Measurements from ENCODE around the gene PPIL1.

PPIL1 gene

DNA sequence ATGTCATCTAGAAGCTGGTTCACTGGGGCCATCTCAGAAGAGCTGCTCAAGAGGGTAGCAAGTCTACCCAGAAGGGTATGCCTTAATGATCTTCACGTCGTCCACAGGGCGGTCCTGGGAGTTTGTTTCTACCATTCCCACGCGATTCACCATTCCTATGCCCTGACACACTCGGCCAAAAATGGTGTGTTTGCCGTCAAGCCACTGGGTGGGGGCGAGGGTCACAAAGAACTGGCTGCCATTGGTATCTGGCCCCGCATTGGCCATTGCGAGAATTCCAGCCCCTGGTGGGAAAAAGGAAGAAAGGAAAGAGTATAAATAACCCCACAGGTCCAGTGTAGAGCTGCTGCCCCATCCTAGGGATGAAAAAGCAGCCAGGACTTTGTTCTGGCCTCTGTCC, 18.9 kb downstream of the PPIL1 start:
- DNase-seq (ENCODE audit: low read depth, low spot score): no peak

DNA sequence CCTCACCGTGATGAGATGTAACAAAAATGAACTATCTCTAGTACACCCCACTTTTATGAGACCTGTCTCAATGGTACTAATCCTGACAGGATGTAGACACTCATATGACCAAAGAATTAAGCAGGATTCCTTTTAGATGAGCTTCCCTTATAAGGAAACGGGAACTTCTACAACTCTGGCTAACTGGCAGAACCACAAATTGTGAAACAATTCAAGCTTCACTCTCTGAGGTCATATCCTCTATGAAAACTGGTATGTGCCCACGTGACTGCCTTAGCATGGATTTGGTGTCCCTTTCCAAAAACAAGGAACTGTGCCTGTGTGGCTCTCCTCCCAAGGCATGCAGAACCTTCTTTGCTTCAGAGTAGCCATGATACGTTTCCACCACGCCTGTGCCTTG, 21.3 kb downstream of the PPIL1 start:
- no peak for DNase-seq (ENCODE audit: low read depth, low spot score)

DNA sequence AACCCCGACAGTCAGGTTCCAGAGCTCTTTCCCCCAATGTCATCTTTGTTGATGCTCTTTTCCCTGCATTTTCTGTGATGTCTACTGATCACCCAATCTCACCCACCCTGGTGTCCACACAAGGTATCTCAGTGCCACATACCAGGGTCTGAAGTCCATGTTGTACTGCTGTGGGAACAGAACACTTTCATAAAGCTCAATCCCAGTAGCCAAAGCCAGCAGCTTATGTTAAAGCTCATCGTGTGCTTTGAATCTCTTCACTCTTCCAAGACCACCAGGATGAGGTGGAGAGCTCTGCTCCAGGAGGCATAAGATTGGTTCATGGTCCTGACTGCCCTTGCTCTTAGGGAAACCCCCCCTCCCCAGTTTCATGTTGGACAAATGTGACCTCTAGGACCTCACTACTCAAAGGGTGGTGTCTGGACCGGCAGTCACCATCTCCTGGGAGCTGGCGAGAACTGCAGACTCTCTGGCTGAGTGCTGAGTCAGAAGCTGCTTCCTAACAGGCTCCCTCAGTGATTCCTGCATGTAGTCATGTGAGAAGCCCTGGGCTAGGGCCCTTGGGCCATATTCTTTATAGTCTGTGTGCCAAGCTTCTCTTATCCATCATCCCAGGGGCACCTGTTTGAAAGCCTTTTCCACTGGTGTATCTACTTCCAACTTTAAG, 22.0 kb downstream of the PPIL1 start:
- no peak for DNase-seq (ENCODE audit: low read depth, low spot score)

DNA sequence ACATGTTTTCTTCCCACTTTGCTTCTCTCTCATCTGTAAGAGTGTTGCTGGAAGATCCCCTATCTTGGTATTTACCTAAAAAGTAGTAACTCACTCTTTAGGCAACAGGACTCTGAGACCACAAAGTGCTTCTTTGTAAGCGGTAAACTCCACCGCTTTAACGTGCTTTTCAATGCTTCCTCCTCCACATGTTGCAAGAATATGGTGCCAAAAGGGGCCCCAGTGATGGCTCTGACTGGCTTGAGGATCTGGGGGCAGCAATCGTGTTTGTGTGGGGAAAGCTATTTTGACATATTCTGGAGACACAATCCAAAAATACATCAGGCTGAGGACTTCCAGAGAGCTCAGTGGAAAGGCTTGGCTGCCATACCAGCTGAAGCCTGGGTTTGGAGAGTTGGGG, 23.0 kb downstream of the PPIL1 start:
- no peak for DNase-seq (ENCODE audit: low read depth, low spot score)

DNA sequence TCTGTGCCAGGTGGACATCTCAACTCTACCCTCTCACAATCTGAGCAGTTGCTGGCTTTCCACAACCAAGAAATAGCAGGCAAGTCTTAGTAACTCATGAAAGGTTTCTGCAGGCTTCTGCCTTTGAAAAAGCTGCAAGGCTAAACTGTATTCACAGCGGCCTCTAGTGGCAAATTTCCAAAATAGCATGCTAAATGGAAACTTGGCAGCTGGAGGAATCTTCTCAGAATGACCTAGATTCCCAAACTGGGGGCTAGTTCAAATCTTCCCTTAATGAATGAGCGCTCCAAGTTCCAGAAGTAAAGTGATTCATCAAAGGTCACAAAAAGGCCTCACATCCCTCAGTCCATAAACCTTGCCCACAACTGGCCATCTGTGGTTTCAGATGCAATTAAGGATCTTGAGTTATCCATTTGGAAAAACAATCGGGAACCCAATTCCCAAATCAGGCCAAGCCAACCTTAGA, 23.4 kb downstream of the PPIL1 start:
- no peak for DNase-seq (ENCODE audit: low read depth, low spot score)

DNA sequence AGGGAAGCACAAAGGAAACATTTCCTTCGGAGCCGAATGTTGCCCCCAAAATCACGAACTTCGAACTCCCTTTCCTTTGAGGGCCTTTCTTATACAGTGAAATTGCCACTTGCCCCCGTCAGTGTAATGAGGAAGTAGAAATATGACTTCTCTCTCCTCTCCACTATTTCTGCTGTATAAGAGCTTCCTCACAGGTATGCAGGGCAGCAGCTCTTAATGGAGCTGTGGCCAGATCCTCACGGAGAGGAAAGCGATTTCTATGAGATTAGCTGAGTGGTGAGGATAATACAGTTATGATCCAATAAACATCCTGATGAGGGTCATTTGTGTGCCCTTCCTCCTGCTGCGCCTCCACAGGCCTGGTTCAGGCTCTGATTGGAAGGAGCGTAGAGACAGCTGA, 24.6 kb downstream of the PPIL1 start:
- no peak for DNase-seq (ENCODE audit: low read depth, low spot score)

DNA sequence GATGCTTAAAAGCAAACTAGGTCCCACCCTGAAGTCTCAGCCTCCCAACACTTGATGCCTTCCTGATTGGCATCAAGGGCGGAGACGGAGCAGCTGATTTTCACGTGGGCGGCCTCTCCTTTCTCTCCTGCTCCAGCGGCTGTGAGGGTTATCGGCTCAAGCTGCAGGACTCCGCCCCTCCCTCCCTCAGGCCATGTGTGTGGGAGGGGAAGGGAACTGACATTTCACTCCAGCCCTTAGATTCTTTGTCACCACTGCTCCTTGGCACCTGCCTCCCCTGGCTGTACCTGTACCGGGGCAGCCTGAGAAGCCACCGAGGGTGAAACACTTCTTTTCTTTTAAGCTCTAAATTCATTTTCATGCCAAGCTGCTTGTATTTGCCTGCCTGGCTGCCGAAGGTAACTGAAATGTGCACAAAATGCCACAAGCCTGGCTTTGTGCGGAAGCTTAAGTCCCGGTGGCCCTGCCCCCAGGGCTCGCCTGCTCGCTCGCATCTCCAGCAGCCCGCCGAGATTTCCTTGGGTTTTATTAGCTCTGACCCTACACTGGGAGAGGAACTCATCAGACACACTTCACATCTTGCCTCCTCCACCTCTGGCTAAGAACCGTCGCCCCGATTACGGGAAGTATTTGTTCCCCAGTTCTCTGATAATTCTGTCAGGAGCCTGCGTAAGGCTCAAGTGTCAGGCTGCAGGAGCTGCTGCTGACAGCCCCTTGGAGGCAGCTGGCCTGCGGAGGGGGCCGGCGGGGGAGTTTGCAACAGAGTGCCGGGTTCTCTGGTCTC, 25.8 kb downstream of the PPIL1 start:
- DNase-seq (ENCODE audit: low read depth, low spot score): no peak

DNA sequence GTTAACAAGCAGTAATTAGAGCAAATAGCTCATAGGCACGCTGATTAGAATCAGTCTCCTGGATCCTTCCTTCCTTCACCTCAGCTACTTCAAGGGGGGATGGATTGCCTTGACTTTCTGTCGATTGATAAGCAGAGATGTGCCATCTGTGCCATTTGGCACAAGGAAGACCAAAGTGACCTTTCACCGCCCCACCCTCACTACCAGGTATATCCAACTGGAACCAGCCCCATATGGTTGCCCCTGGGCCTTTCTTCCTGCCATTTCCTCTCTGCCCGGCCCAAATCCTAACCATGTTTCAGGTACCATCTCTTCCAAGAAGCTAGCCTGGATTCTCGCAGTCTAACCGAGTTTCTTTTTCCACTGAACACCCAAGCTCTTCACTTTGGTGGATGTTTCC, 26.6 kb downstream of the PPIL1 start:
- no peak for DNase-seq (ENCODE audit: low read depth, low spot score)

DNA sequence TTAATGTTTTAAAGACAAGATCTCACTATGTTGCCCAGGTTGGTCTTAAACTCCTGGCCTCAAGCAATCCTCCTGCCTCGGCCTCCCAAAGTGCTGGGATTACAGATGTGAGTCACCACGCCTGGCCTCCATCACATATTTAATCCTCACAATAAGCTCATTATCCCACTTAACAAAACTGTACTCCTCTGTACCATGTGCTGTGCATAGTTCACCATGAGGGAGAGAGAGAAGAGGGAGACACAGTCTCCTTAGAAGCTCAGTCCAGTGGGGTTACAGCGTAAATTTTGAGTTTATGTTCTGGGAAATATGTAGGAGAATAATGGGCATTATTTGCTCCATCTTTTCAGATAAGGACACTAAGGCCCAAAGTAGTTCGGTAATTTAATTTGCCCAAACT, 27.5 kb downstream of the PPIL1 start:
- no peak for DNase-seq (ENCODE audit: low read depth, low spot score)

DNA sequence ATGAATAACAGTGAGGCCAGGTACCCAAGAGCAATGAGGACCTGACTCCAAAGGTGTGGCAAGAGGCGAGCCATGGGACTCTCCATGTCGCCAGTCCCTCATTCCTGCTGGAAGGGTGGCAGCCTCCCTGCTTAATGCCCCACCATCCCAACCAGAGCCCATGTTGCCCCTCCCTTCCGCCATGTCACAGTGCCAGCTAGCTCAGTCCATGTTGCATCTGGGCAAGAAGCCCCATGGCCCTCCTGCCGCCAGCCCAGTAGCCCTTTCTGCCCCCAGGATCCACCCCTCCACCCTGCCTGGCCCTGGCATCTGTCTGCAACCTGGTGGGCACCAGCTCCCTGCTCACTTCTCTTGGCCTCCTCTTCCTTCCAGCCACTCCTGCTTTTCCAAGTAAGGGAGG, 29.4 kb downstream of the PPIL1 start:
- no peak for DNase-seq (ENCODE audit: low read depth, low spot score)

DNA sequence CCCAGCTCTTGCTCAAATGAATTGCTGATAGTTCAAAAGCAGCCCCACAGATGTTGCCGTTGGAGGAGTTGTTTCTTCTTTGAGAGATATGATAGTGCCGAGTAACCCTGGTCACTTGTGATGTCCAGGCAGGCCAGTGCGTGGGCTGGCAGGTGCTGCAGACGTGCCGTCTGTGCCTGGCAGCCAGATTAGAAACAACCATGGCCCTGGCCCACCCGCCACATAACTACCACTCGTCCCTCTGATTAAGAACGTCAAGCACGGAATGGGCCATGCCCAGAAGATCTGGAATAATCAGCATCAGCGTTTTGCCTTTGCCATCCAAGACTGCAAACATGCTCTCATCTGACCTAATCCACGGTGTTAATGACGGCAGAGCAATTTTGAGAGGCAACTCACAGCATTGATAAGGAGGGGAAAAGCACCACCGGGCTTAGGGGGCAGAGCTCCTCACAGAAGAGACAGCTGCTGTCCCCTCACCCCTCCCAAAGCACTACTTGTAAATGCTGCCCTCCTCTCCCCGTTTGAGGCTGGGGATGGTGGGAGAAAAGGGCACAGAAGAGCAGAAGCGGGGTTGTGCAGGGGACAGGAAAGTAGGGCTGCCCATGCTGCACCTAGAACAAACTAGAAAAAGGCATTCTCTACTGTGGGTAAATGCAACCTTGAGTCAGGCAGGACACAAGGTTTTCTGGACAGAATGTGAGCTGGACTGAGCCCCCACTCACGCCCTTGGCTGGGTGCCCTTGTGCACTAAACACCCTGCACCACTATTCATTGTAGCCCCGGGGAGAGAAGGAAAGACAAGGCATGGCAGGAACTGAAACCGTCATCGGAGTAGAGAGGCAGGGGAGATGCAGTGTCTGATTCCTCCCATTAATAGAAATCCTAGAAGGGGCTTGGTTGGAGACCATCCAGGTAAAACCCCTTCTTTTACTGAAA, 30.1 kb downstream of the PPIL1 start:
- DNase-seq (ENCODE audit: low read depth, low spot score): no peak

DNA sequence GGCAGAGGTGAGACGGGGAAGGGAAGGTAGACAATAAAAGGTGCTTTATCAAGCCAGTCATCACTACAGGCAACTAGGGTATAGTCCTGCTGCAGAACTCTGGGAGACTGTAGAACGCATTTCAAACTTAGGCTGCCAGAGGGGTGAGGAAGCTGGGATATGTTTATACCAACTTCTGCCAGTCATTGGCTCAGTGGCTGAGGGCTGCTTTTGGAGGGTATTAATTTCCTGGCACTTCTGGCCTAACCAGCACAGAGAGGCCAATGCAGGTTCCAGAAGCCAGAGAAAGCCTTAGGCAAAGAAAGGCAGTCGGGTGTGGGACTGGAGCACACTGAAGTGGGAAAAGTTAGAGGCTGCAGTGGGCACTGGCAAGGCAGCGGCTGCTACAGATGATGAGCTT, 31.4 kb downstream of the PPIL1 start:
- DNase-seq (ENCODE audit: low read depth, low spot score): no peak

DNA sequence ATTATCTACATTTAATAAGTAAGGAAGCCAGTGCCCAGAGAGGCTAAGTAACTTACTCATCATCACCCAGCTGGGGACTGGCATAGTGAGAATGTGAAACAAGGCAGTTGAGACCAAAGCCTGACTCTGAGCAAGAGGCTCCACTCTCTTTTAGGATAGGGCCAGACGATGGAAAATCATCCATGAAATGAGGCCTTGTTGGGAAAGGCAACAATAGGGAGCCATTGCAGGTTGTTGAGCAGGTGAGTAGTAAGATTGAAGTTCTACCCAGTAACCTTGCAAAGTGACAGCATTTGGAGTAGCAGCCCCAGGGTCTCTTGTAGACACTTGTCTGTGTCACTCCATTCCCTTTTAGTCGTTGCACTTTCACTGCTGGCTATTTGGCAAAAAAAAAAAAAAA, 32.8 kb downstream of the PPIL1 start:
- no peak for DNase-seq (ENCODE audit: low read depth, low spot score)

DNA sequence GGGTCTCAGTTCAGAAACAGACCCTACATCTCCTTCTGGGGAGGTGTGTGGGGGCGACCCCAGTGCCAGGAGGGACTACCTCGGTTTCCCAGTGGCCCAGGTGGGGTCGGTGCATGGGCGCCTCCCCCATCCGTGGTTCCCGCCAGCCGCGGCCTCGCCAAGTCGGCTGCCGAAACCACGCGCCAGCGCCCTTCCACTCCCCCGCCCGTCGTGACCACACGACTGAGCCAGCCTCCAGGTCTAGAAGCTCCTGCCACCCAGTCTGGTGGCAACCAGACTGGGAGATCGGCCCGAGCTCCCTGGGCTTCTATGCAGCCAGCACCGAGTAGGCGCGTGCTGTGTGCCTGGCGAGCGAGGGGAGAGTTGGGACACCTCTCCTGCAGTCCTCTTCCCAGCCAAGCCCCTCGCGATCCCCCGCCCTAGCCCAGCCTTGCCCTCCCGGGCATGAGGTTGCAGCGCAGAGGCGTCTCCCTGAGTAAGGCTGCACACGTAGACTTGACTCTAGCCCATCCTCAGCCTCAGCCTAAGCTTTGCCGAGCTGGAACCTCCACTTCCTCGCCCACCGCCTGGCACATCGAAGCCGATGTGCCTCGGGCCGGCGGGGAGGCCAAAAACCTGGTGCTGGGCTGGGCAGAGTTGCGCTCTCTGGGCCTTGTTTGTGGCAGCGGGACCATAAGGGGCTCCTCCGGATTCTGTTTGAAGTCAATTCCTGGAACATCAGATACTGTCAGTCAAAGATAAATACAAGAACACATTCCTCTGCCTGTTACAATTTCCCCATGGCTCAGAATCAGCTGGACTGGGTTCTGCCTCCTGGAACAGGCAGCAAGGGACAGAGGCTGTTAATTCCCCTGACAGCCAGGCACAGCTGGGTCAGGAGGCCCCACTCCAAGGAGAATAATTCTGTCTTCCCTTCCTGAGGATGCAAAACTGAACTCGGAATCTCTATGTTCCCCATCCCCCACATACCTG, 33.9 kb downstream of the PPIL1 start:
- DNase-seq (ENCODE audit: low read depth, low spot score): no peak

DNA sequence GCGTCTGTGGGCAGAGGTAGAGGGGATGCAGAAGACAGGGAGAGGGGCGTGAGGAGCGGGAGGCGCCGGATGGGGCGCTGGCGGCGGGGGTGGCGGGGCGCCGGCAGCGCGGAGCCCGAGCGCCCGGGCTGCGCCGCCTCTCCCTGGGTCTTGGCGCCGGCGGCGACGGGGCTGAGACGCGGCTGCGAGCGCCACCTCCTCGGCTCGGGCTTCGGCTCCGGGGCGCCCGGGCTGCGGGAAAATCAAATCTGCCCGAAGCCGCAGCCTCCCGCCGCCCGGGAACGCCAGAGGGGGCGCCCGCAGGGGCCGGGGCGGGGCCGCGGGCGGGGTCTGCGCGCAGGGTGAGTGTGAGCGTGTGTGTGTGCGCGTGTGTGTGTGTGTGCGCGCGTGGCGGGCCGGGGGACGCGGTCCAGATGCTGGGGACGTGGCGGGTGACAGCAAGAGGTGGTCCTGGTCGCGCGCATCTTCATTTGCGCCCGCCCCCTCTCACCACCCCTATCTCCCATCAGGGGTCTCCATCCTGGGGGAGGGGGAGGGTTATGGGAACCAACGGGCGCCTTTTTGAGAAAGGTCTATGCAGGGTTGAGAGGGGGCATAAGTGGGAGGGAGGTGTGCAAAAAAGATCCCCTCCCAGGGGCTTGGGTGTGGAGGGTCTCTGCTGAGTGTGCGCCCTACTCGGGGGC, 34.7 kb downstream of the PPIL1 start:
- no peak for DNase-seq (ENCODE audit: low read depth, low spot score)

DNA sequence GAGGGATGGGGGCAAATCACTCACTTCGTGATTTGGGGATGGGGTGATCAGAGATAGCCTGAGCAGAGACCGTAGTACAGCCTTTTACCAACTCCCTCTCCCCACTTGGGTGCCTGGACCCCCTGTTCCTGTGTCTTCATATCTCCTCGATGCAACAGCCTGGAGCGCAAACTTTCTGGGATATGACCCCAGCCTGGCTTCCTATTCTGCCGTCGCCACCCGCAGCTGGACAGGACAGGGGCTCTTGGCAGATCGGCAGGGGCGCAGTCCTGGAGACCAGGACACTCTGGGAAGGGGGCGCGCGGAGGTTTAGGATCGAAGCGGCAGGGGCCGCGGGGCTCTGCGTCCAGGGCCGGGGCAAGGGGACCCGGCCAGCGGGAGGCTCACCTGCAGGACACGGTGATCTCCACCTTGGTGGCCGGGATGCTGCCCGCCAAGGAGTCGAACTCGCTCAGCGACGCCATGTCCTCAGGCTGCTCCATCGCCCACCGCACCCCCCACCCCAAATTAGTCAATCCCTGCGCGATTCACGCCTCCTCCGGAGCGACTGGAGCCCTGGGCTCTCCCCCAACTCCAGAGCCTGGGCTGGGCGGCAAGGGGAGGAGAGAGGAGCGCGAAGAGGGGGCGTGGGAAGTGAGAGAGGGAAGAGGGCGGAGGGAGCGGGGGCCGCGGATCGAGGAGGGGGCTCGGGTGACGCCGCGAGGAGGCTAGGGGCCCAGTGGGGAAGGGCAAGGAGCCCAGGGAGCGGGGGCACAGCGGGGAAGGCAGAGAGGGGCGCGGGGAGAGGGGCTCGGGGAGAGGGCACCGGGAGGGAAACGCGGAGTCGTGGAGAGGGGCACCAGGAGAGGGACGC, 35.5 kb downstream of the PPIL1 start, which contains the start of gene CPNE5:
CPNE5 (minus strand) TSS at position 549 of the 853 bp plus-strand sequence; CDS start at position 482, 67 bp downstream.
- DNase-seq (ENCODE audit: low read depth, low spot score): no peak

DNA sequence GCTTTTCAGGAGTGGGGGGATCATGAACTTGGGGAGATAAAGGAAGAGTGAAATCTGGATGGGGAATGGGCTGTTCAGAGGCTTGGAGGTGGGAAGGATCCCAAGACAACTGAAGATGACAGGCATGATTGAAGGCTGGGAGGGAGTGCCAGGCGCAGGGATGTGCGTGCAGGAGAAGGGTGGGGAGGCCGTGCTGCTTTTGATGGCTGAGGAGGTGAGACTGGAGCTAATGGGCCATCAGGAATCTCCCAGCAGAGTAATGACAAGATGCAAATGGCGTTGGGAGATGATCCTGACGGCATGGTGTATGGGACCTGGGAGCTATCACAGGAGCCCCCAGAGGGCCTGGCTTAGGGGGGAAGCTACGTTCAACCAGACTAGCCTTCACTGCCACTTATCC, 36.9 kb downstream of the PPIL1 start:
- DNase-seq (ENCODE audit: low read depth, low spot score): no peak

DNA sequence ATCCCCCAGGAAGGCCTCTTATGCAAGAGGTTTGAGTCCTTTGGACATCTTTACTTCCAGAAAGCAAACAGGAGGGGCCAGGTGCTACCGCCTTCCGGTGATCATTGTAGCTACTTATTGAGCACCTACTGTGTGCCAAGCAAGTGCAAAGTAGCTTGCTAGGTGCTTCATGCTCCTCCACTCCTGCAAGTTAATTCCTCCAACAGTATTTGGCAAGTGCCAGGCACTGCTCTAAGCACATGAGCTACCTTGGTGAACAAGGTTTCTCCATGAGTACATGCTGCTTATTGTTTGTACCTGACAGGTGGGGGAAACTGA, 37.6 kb downstream of the PPIL1 start:
- no peak for DNase-seq (ENCODE audit: low read depth, low spot score)
